Measurements from ENCODE around the gene TANGO2.

The TANGO2 gene

DNA sequence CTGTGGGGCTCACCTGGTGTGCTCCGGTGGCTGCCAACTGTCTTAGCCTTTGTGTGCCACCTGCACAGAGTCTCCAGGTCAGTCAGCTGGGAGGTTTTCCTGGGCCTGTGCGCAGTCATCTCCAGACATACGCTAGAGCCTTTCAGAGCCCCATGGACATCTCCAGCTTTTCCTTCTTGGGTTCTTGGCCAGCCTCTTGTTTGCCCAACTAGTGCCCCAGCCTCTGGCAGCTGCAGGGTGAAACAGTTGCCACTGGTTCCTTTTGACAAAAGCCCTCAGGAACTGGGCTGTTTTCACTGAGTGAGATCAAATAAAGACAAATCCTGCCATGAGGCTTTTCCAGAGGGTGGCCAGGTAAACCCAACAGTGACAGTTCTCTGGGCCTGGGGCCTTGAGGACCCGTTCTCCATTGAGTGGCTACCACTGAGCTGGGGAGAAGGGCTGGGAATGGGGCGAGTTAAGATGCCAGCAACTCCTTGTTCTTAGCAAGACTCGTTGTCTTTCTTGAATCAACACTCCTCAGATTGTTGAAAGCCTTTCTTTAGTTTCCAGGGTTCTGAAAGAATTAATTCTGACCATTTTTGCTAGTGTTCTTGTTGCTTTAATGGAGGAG lies 78.3 kb downstream of the TANGO2 start:
- no peak for DNase-seq (ENCODE audit: low spot score)
- TF ChIP-seq, protein P1, sequence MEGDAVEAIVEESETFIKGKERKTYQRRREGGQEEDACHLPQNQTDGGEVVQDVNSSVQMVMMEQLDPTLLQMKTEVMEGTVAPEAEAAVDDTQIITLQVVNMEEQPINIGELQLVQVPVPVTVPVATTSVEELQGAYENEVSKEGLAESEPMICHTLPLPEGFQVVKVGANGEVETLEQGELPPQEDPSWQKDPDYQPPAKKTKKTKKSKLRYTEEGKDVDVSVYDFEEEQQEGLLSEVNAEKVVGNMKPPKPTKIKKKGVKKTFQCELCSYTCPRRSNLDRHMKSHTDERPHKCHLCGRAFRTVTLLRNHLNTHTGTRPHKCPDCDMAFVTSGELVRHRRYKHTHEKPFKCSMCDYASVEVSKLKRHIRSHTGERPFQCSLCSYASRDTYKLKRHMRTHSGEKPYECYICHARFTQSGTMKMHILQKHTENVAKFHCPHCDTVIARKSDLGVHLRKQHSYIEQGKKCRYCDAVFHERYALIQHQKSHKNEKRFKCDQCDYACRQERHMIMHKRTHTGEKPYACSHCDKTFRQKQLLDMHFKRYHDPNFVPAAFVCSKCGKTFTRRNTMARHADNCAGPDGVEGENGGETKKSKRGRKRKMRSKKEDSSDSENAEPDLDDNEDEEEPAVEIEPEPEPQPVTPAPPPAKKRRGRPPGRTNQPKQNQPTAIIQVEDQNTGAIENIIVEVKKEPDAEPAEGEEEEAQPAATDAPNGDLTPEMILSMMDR (IDR thresholded peaks at IDR 0.05; ENCODE audit: extremely low read depth, missing control alignments), result no peak

GRCh38 chr22:20101638-20102037 lies 80.7 kb downstream of the TANGO2 start:
- no peak for DNase-seq (ENCODE audit: low spot score)
- TF ChIP-seq, protein P1 (IDR thresholded peaks at IDR 0.05; ENCODE audit: extremely low read depth, missing control alignments), result no peak

DNA sequence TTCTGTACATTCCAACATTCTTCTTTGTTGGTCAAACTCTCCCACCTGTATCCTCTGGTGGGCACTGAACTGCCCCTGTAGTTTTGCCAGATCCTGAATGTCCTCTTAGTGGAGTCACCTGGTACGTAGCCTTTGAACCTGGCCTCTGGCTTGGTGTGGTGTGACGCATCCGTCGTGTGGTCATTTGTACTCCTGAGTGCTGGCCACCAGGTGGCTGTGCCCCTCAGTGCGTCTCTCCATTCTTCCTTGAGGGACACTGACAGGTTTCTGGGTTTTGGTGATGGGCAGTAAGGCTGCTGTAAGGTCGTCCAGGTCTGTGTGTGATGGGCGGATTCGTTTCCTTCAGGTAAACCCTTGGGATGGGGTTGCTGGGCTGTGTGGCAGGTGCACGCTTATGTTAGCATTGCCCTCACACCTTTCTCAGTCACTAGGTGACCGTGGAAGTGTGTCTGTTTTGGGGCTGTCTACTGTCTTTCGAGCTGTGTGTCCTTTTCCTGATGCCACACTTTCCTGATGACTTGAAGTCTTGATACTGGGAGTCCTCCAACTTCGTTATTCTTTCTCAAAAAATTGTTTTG lies 81.4 kb downstream of the TANGO2 start:
- DNase-seq (ENCODE audit: low spot score), result no peak
- TF ChIP-seq, protein P1 (IDR thresholded peaks at IDR 0.05; ENCODE audit: extremely low read depth, missing control alignments), result no peak

- DNase-seq (ENCODE audit: low spot score), result no peak
- TF ChIP-seq, protein P1 (IDR thresholded peaks at IDR 0.05; ENCODE audit: extremely low read depth, missing control alignments), result no peak
Observed at GRCh38 chr22:20105456-20106204, 84.7 kb downstream of the TANGO2 start.

GRCh38 chr22:20106205-20106848 lies 85.4 kb downstream of the TANGO2 start:
- TF ChIP-seq, protein P1 (IDR thresholded peaks at IDR 0.05; ENCODE audit: extremely low read depth, missing control alignments), result no peak
- no peak for DNase-seq (ENCODE audit: low spot score)

GRCh38 chr22:20106849-20107237 lies 85.9 kb downstream of the TANGO2 start:
- TF ChIP-seq, protein P1 (IDR thresholded peaks at IDR 0.05; ENCODE audit: extremely low read depth, missing control alignments), result no peak
- no peak for DNase-seq (ENCODE audit: low spot score)

DNA sequence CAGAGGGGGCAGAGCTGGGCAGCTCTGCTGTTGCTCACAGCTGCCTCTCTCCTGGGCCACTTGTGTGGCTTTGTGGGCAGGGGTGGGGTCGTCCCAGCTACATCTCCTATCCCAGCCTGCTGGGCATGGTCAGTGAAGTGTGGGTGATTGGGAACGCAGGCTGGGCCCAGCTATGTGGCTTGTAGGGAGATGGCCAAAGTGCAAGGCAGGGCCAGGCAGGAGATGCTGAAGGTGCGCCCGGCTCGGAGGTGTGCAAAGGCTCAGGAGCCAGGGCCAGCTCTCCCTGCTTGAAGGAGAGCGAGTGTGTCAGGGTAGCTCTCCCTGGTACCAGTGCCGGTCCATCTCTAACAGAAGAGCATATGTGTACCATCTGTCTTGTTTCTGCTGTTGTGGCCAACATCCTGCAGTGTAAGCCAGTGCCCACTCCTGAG lies 86.6 kb downstream of the TANGO2 start:
- no peak for DNase-seq (ENCODE audit: low spot score)
- TF ChIP-seq, protein P1 (IDR thresholded peaks at IDR 0.05; ENCODE audit: extremely low read depth, missing control alignments), result no peak
